K562 (cell line): ENCODE data around the gene NOC4L. TPM values are rescaled to one million over a fixed set of nuclear protein-coding genes. Genes with fewer than 3 reads are reported as not detected.

Experiments used
- ATAC-seq: fragments of 200-7000 bp; cut with Tn5 transposase; 3 replicates; pipeline ENCODE4 v1.9.1; 2020; ENCODE audit warnings: moderate library complexity
- BruUV-seq: library from RNA; stranded (reverse); fragments of 400-500 nt; replicated peaks from 2 replicates; lab custom pipeline; 2021; lab: Mats Ljungman, UMichigan
- CTCF ChIA-PET: fragments of 300-600 bp; formaldehyde crosslinking; extraction: SDS; loops from one replicate; lab custom pipeline; 2021; ENCODE audit warnings: low intra/inter-chr PET ratio; lab: Yijun Ruan, JAX
- POLR2A ChIA-PET: fragments of 300-600, 350-650 bp; sonication (Branson Sonifier 250); formaldehyde crosslinking; extraction: SDS; loops from one replicate; lab custom pipeline; 2021; ENCODE audit warnings: antibody characterized with exemption, inconsistent platforms; lab: Yijun Ruan, JAX
- DNase-seq, 4 experiments: peaks; one replicate each; pipeline versions ENCODE4 v3.0.0 to v3.0.0-alpha.2; 2011 to 2018; ENCODE audit warnings: low spot score in 3 of 4, mixed read lengths in 3 of 4; ENCODE audit errors: extremely low read depth in 1 of 4
- FAIRE-seq: peaks from 2 replicates; lab custom pipeline; 2011; peaks lifted over from hg19 to GRCh38; lab: Jason Lieb, UNC
- H2AFZ ChIP-seq: 2 replicates; pipeline ENCODE4 v1.6.0; 2011; ENCODE audit warnings: low read depth, low read length, control low read depth, inconsistent platforms
- H3K27ac ChIP-seq: fragments of 200-600 bp; 3 replicates; pipeline ENCODE4 v1.8.0; 2011; ENCODE audit warnings: low read depth, mild to moderate bottlenecking, control low read depth, inconsistent platforms, low read length, moderate library complexity, mixed read lengths; ENCODE audit errors: extremely low read depth
- H3K27me3 ChIP-seq, 2 experiments: fragments of 300-600 bp in 1 of 2; 2 replicates in 1 of 2; 3 replicates in 1 of 2; pipeline versions ENCODE4 v1.6.0 to v1.8.0; 2011; ENCODE audit warnings: inconsistent platforms in 2 of 2, low read length in 2 of 2, mild to moderate bottlenecking in 1 of 2, mixed read lengths in 1 of 2, moderate library complexity in 1 of 2; ENCODE audit not compliant: control insufficient read depth in 2 of 2, insufficient read depth in 2 of 2
- H3K36me3 ChIP-seq: fragments of 300-600 bp; 3 replicates; pipeline ENCODE4 v1.8.0; 2011; ENCODE audit warnings: mild to moderate bottlenecking, low read length, inconsistent platforms; ENCODE audit not compliant: control insufficient read depth, insufficient read depth
- H3K4me1 ChIP-seq, 2 experiments: fragments of 200-600 bp in 1 of 2; replicated peaks in 1 of 2; 2 replicates in 1 of 2; 3 replicates in 1 of 2; pipeline versions ENCODE4 v1.5.1 to v1.8.0; 2011; ENCODE audit warnings: inconsistent platforms in 2 of 2, low read length in 2 of 2, mild to moderate bottlenecking in 1 of 2, mixed read lengths in 1 of 2, moderate library complexity in 1 of 2; ENCODE audit not compliant: control insufficient read depth in 2 of 2, insufficient read depth in 2 of 2
- H3K4me2 ChIP-seq: 2 replicates; pipeline ENCODE4 v1.6.1; 2011; ENCODE audit warnings: low read length, control low read depth, inconsistent platforms, mixed read lengths; ENCODE audit not compliant: insufficient read depth
- H3K4me3 ChIP-seq: fragments of 200-600 bp; sonication (generic), shearing (Covaris generic); 2 replicates; pipeline ENCODE4 v1.5.1; 2016; ENCODE audit warnings: control low read depth, inconsistent platforms
- H3K79me2 ChIP-seq: fragments of 200-600 bp; 3 replicates; pipeline ENCODE4 v1.8.0; 2011; ENCODE audit warnings: low read length, inconsistent platforms; ENCODE audit not compliant: control insufficient read depth, insufficient read depth
- H3K9ac ChIP-seq, 2 experiments: 2 replicates each; pipeline versions ENCODE4 v1.6.0 to v1.6.1; 2011; ENCODE audit warnings: low read depth in 2 of 2, low read length in 2 of 2, control low read depth in 1 of 2, inconsistent platforms in 1 of 2, mild to moderate bottlenecking in 1 of 2, mixed read lengths in 1 of 2; ENCODE audit not compliant: insufficient read depth in 1 of 2
- H3K9me1 ChIP-seq: one replicate; pipeline ENCODE4 v1.6.0; 2011; ENCODE audit warnings: inconsistent platforms, mild to moderate bottlenecking, low read length, moderate library complexity; ENCODE audit not compliant: control insufficient read depth, insufficient read depth
- H3K9me3 ChIP-seq: replicated peaks from 2 replicates; pipeline ENCODE4 v1.5.1; 2011; ENCODE audit warnings: low read depth, low read length, inconsistent platforms; ENCODE audit not compliant: control insufficient read depth, insufficient read depth
- H4K20me1 ChIP-seq: replicated peaks from 2 replicates; pipeline ENCODE4 v1.6.1; 2011; ENCODE audit warnings: low read length, inconsistent platforms, mixed read lengths; ENCODE audit not compliant: control insufficient read depth, insufficient read depth
- ARNT ChIP-seq, 2 experiments: fragments of 450-650 bp; IDR thresholded peaks; 2 replicates each; pipeline ENCODE4 v1.6.1; 2016; ENCODE audit warnings: mild to moderate bottlenecking in 1 of 2
- CHD7 ChIP-seq: fragments of 200-600 bp; sonication (generic); IDR thresholded peaks from one replicate; pipeline ENCODE4 v1.6.1; 2012; ENCODE audit warnings: mild to moderate bottlenecking, low read depth, low read length, inconsistent platforms
- FOXA1 ChIP-seq: fragments of 450-650 bp; IDR thresholded peaks from 2 replicates; pipeline ENCODE4 v1.6.1; 2016; ENCODE audit warnings: mild to moderate bottlenecking, borderline replicate concordance
- TAF7 ChIP-seq: fragments of 450-650 bp; IDR thresholded peaks from 2 replicates; pipeline ENCODE4 v1.6.1; 2016; ENCODE audit warnings: missing genetic modification characterization, missing compliant biosample characterization
- TEAD2 ChIP-seq: fragments of 450-650 bp; IDR thresholded peaks from 2 replicates; pipeline ENCODE4 v1.6.1; 2016; ENCODE audit warnings: missing genetic modification characterization, control low read depth, missing compliant biosample characterization
- TFAM ChIP-seq: fragments of 250-450 bp; sonication (Bioruptor Pico); conservative IDR thresholded peaks from 2 replicates; pipeline ENCODE4 v1.5.0; 2021; ENCODE audit warnings: mild to moderate bottlenecking, moderate library complexity
- ZNF699 ChIP-seq: fragments of 250-450 bp; sonication (Bioruptor Pico); IDR thresholded peaks from 2 replicates; pipeline ENCODE4 v1.8.0; 2021; ENCODE audit warnings: mild to moderate bottlenecking, moderate library complexity; ENCODE audit not compliant: insufficient replicate concordance
- WGBS: fragments of 100-300 bp; shearing (Covaris generic); methylation state at CpG from one replicate; pipeline ENCODE4 v1.1.6; 2016; ENCODE audit warnings: low coverage, mixed read lengths; ENCODE audit not compliant: insufficient coverage; ENCODE audit errors: missing lambda C conversion rate; 5-methylcytosine and 5-hydroxymethylcytosine counted together
- in situ Hi-C: fragments of 300-500 bp; cut with MboI; formaldehyde crosslinking; loops from 4 replicates; pipeline ENCODE4 v1.15.0; 2018; ENCODE audit warnings: inconsistent platforms, mixed read lengths
- intact Hi-C: fragments of 100-400 bp; cut with micrococcal nuclease; formaldehyde crosslinking; loops from 2 replicates; pipeline ENCODE4 v1.14.2; 2022
- polyA plus RNA-seq, 8 experiments: library from polyadenylated mRNA; depleted of rRNA in 4 of 8; stranded (reverse) in 5 of 8; unstranded in 3 of 8; fragments of >200 nt; fragmentation: Nextera tagmentation in 2 of 8; fragmentation: Illumina TruSeq in 1 of 8; extraction: Ambion mirVana in 2 of 8; extraction: Trizol in 1 of 8; gene quantifications; 2 replicates each; pipeline versions ENCODE4 v1.2.1 to v1.2.3, GENCODE V29; 2011 to 2014; ENCODE audit warnings: inconsistent platforms in 1 of 8, missing spikeins in 1 of 8
- total RNA-seq, 7 experiments: library from RNA; depleted of rRNA in 6 of 7; stranded (reverse); fragments of >200 nt in 6 of 7; fragmentation: Illumina TruSeq in 2 of 7; extraction: Trizol in 2 of 7; gene quantifications; 2 replicates each; pipeline versions ENCODE4 v1.2.1 to v1.2.3, GENCODE V29; 2011 to 2021; ENCODE audit warnings: low replicate concordance in 1 of 7

NOC4L gene
- total and polyA plus RNA-seq, 9 of the 15 experiments (the other 6 are each of a cell fraction or from before 2014, with no cell fraction given) = 1.3 to 77.0 (median 20.0) TPM

GRCh38 chr12:132170637-132171292 lies 26.5 kb downstream of the NOC4L start:
- 8% methylated on average over 29 of the region's 33 CpGs for WGBS
- H3K4me2 ChIP-seq = no peak overlapping the region
- BruUV-seq = no TSS peak
- no peak for TF ChIP-seq FOXA1
- no peak for TF ChIP-seq CHD7
- no peak for TF ChIP-seq TEAD2 (tag)
- no peak for TF ChIP-seq TFAM (CRISPR knock-in tag)
- TF ChIP-seq TAF7 = no peak
- no peak for TF ChIP-seq ARNT (IDR thresholded peaks at IDR 0.05)
- TF ChIP-seq ZNF699 (CRISPR knock-in tag) = no peak
- DNase-seq = no peak
- no peak overlapping the region for H3K9ac ChIP-seq
- H3K79me2 ChIP-seq = no peaks in the 10 kb centered on the region
- in situ Hi-C loops (no loop called here), intact Hi-C loops (no loop called here)
- peaks cover 10% of the 10 kb centered on the region for H4K20me1 ChIP-seq
- peaks cover 3 to 64% of the 10 kb centered on the region in 2 experiments; a peak in 4 of 5 replicates for H3K4me1 ChIP-seq
- H3K4me3 ChIP-seq = no peak overlapping the region
- no peak overlapping the region for H3K27ac ChIP-seq
- no peak overlapping the region for H2AFZ ChIP-seq
- H3K9me1 ChIP-seq = no peaks in the 10 kb centered on the region
- H3K36me3 ChIP-seq = no peaks in the 10 kb centered on the region
- peaks cover 42 to 62% of the 10 kb centered on the region in 2 experiments for H3K27me3 ChIP-seq
- FAIRE-seq = no peak
- POLR2A ChIA-PET = interaction anchor here (1.5 kb wide), 1 partner anchor 13 kb away, joined by 5 read pairs; no protein-coding TSS in a partner anchor
- no peak for ATAC-seq
- CTCF ChIA-PET = no interaction called here
- no peaks in the 10 kb centered on the region for H3K9me3 ChIP-seq
